IMR-90 (cell line): ENCODE results near the gene MAP3K5. TPM values are rescaled to one million over a fixed set of nuclear protein-coding genes. Genes with fewer than 3 reads are reported as not detected.

Experiments used
- ATAC-seq: fragments of 200-7000 bp; cut with Tn5 transposase; 2 replicates; pipeline ENCODE4 v1.9.1; 2020; ENCODE audit warnings: low read depth, mild to moderate bottlenecking, moderate library complexity
- BruUV-seq: library from RNA; stranded (reverse); fragments of 400-500 nt; replicated peaks from 2 replicates; lab custom pipeline; 2021; lab: Mats Ljungman, UMichigan
- CTCF ChIA-PET: fragments of 300-600 bp; formaldehyde crosslinking; extraction: SDS; loops from one replicate; lab custom pipeline; 2021; ENCODE audit warnings: antibody characterized with exemption; lab: Yijun Ruan, JAX
- POLR2A ChIA-PET: fragments of 300-600 bp; sonication (Branson Sonifier 250); formaldehyde crosslinking; loops from one replicate; lab custom pipeline; 2022; ENCODE audit warnings: antibody characterized with exemption; ENCODE audit not compliant: unreplicated experiment; lab: Charles Lee
- DNase-seq: peaks from one replicate; pipeline ENCODE4 v3.0.0; 2013
- H2AFZ ChIP-seq: replicated peaks from 2 replicates; pipeline ENCODE3; 2013; ENCODE audit warnings: low read length, mild to moderate bottlenecking; ENCODE audit not compliant: poor library complexity
- H2AK5ac ChIP-seq: 2 replicates; pipeline ENCODE4 v1.6.1; 2013; ENCODE audit warnings: low read depth, low read length, inconsistent platforms
- H2AK9ac ChIP-seq: replicated peaks from 2 replicates; pipeline ENCODE3; 2013; ENCODE audit warnings: mild to moderate bottlenecking, low read depth, low read length, moderate library complexity; ENCODE audit not compliant: poor library complexity
- H2BK120ac ChIP-seq: 2 replicates; pipeline ENCODE4 v1.6.1; 2013; ENCODE audit warnings: low read depth, low read length, inconsistent platforms
- H2BK15ac ChIP-seq: 3 replicates; pipeline ENCODE4 v1.6.1; 2013; ENCODE audit warnings: low read depth, low read length, inconsistent platforms
- H2BK20ac ChIP-seq: 2 replicates; pipeline ENCODE4 v1.6.1; 2013; ENCODE audit warnings: low read depth, mild to moderate bottlenecking, inconsistent platforms, low read length, moderate library complexity
- H2BK5ac ChIP-seq: 2 replicates; pipeline ENCODE4 v1.6.1; 2013; ENCODE audit warnings: mild to moderate bottlenecking, low read depth, low read length, inconsistent platforms; ENCODE audit not compliant: poor library complexity, severe bottlenecking
- H3K14ac ChIP-seq: replicated peaks from 2 replicates; pipeline ENCODE4 v1.6.1; 2013; ENCODE audit warnings: low read depth, low read length, inconsistent platforms
- H3K18ac ChIP-seq: 2 replicates; pipeline ENCODE4 v1.6.1; 2013; ENCODE audit warnings: low read depth, low read length, control low read depth
- H3K23ac ChIP-seq: 2 replicates; pipeline ENCODE4 v1.6.1; 2013; ENCODE audit warnings: low read depth, low read length, inconsistent platforms
- H3K27ac ChIP-seq: 2 replicates; pipeline ENCODE4 v1.5.1; 2013; ENCODE audit warnings: mild to moderate bottlenecking, control low read depth, low read length; ENCODE audit not compliant: insufficient read depth
- H3K27me3 ChIP-seq: 2 replicates; pipeline ENCODE4 v1.6.1; 2013; ENCODE audit warnings: low read length; ENCODE audit not compliant: control insufficient read depth, insufficient read depth
- H3K36me3 ChIP-seq: 2 replicates; pipeline ENCODE4 v1.6.1; 2013; ENCODE audit warnings: low read length, mixed read lengths; ENCODE audit not compliant: control insufficient read depth, insufficient read depth
- H3K4ac ChIP-seq: 2 replicates; pipeline ENCODE4 v1.6.1; 2013; ENCODE audit warnings: low read depth, low read length, inconsistent platforms
- H3K4me1 ChIP-seq: 2 replicates; pipeline ENCODE4 v1.6.1; 2013; ENCODE audit warnings: low read length, mixed read lengths; ENCODE audit not compliant: control insufficient read depth, insufficient read depth
- H3K4me2 ChIP-seq: 2 replicates; pipeline ENCODE4 v1.6.1; 2013; ENCODE audit warnings: low read depth, mild to moderate bottlenecking, control low read depth, low read length, moderate library complexity
- H3K4me3 ChIP-seq: 2 replicates; pipeline ENCODE4 v1.5.1; 2013; ENCODE audit warnings: low read depth, mild to moderate bottlenecking, control low read depth, low read length, moderate library complexity; ENCODE audit not compliant: insufficient read depth
- H3K56ac ChIP-seq: 2 replicates; pipeline ENCODE4 v1.6.1; 2013; ENCODE audit warnings: low read length, inconsistent platforms; ENCODE audit not compliant: insufficient read depth; ENCODE audit errors: extremely low read depth
- H3K79me1 ChIP-seq, 2 experiments: 2 replicates each; pipeline ENCODE4 v1.6.1; 2013; ENCODE audit warnings: low read length in 2 of 2, inconsistent platforms in 1 of 2, low read depth in 1 of 2
- H3K9ac ChIP-seq: 2 replicates; pipeline ENCODE4 v1.6.1; 2013; ENCODE audit warnings: low read depth, low read length, control low read depth
- H3K9me1 ChIP-seq: 2 replicates; pipeline ENCODE4 v1.6.1; 2013; ENCODE audit warnings: low read length, inconsistent platforms; ENCODE audit not compliant: insufficient read depth
- H3K9me3 ChIP-seq: 2 replicates; pipeline ENCODE4 v1.6.1; 2013; ENCODE audit warnings: low read length; ENCODE audit not compliant: control insufficient read depth, insufficient read depth
- H4K20me1 ChIP-seq: 2 replicates; pipeline ENCODE4 v1.6.1; 2013; ENCODE audit warnings: low read length, inconsistent platforms; ENCODE audit not compliant: insufficient read depth
- H4K5ac ChIP-seq: 2 replicates; pipeline ENCODE4 v1.6.1; 2013; ENCODE audit warnings: mild to moderate bottlenecking, low read depth, low read length, control low read depth
- H4K8ac ChIP-seq, 2 experiments: 2 replicates each; pipeline ENCODE4 v1.6.1; 2013; ENCODE audit warnings: low read depth in 2 of 2, low read length in 2 of 2, control low read depth in 1 of 2, inconsistent platforms in 1 of 2
- H4K91ac ChIP-seq: 2 replicates; pipeline ENCODE4 v1.6.1; 2013; ENCODE audit warnings: low read depth, low read length, inconsistent platforms; ENCODE audit not compliant: insufficient read depth
- BHLHE40 ChIP-seq: fragments of 150-350 bp; IDR thresholded peaks from 2 replicates; pipeline ENCODE4 v1.6.1; 2016; ENCODE audit warnings: mild to moderate bottlenecking, low read depth, low read length
- CEBPB ChIP-seq: IDR thresholded peaks from 2 replicates; pipeline ENCODE4 v1.6.1; 2012; ENCODE audit warnings: low read depth, low read length, improper control_type of control experiment
- CHD1 ChIP-seq: IDR thresholded peaks from 2 replicates; pipeline ENCODE4 v1.6.1; 2012; ENCODE audit warnings: low read depth, low read length, improper control_type of control experiment
- FOS ChIP-seq: fragments of 150-350 bp; IDR thresholded peaks from 2 replicates; pipeline ENCODE4 v1.6.1; 2016; ENCODE audit warnings: low read depth, low read length
- MXI1 ChIP-seq: IDR thresholded peaks from 2 replicates; pipeline ENCODE4 v1.6.1; 2012; ENCODE audit warnings: low read depth, mild to moderate bottlenecking, low read length, moderate library complexity, borderline replicate concordance
- NFE2L2 ChIP-seq: fragments of 150-350 bp; IDR thresholded peaks from 2 replicates; pipeline ENCODE4 v1.6.1; 2016; ENCODE audit warnings: low read depth, mild to moderate bottlenecking, low read length
- RCOR1 ChIP-seq: IDR thresholded peaks from 2 replicates; pipeline ENCODE4 v1.6.1; 2012; ENCODE audit warnings: mild to moderate bottlenecking, low read length, improper control_type of control experiment; ENCODE audit not compliant: insufficient replicate concordance
- RFX5 ChIP-seq: IDR thresholded peaks from 2 replicates; pipeline ENCODE4 v1.8.0; 2012; ENCODE audit warnings: low read depth, mild to moderate bottlenecking, low read length, moderate library complexity
- SMC3 ChIP-seq: fragments of 150-350 bp; IDR thresholded peaks from 2 replicates; pipeline ENCODE4 v1.6.1; 2016; ENCODE audit warnings: low read depth, mild to moderate bottlenecking, antibody characterized with exemption, low read length, moderate library complexity
- WGBS, 2 experiments: methylation state at CpG; one replicate each; pipeline versions ENCODE4 v1.1.5 to v1.1.7; 2013; ENCODE audit warnings: missing lambda C conversion rate in 2 of 2; ENCODE audit not compliant: insufficient read length in 1 of 2; ENCODE audit errors: extremely low coverage in 2 of 2; 5-methylcytosine and 5-hydroxymethylcytosine counted together
- dilution Hi-C: fragments of 300-500 bp; cut with HindIII; formaldehyde crosslinking; loops from one replicate; pipeline ENCODE4 v1.14.3; 2018; ENCODE audit warnings: low sequenced_read_pairs; ENCODE audit not compliant: unreplicated experiment
- in situ Hi-C: fragments of 300-500 bp; cut with MboI; formaldehyde crosslinking; loops from 3 replicates; pipeline ENCODE4 v1.14.3; 2019; ENCODE audit warnings: low sequenced_read_pairs, inconsistent platforms, mixed read lengths
- intact Hi-C: fragments of 100-400 bp; cut with micrococcal nuclease; formaldehyde crosslinking; loops from 2 replicates; pipeline ENCODE4 v1.10.0; 2022
- polyA plus RNA-seq, 3 experiments: library from polyadenylated mRNA; depleted of rRNA; stranded (reverse); fragments of >200 nt; gene quantifications; 2 replicates each; pipeline ENCODE4 v1.2.3, GENCODE V29; 2012; ENCODE audit warnings: low replicate concordance in 1 of 3
- total RNA-seq: library from RNA; depleted of rRNA; stranded (reverse); fragments of >200 nt; gene quantifications from 2 replicates; pipeline ENCODE4 v1.2.3, GENCODE V29; 2012
- TF ChIP-seq, protein P1 (sequence below): fragments of 150-350 bp; IDR thresholded peaks from 2 replicates; pipeline ENCODE4 v1.6.1; 2017; ENCODE audit warnings: mild to moderate bottlenecking, antibody characterized with exemption, low read length, low read depth
- TF ChIP-seq, protein P2 (sequence below): conservative IDR thresholded peaks from 2 replicates; pipeline ENCODE4 v1.5.1; 2012; ENCODE audit warnings: mild to moderate bottlenecking, low read depth, low read length, improper control_type of control experiment
- TF ChIP-seq, protein P3 (sequence below): fragments of 150-350 bp; IDR thresholded peaks from 2 replicates; pipeline ENCODE4 v1.6.1; 2016; ENCODE audit warnings: low read depth, mild to moderate bottlenecking, low read length, moderate library complexity, borderline replicate concordance

MAP3K5 gene
- total and polyA plus RNA-seq, 2 of the 4 experiments (the other 2 are of a cell fraction), result 5.4 to 17.6 TPM

DNA sequence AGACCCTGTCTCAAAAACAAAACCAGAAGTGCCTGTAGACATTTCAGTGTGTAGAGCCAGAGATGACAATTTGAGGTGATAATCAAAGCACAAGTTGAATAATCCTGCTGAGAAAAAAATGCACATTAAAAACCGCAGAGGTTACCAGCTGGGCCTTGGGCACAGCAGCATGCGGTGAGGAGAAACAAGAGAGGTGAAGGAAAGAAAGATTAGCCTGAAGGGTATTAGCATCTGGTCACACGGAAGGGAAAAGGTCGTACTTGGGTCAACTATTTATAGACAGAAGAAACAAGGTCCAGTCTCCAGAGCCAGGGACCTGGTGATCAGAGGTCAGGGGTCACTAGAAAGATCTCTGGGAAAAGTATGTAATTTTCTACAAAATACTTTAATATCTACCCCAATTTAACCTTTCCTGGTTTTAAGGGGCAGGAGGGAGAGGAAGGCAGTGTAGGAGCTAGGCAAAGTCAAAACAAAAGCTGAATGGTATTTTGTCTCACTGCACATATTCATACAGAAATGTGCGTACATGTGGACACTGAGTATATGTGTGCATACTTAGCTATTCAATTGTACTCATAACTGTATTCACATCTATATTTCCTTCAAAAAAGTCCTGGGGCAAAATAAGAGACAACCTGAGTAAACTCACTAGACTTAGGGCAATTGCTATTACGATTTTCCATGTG is 252.2 kb downstream of the MAP3K5 start:
- Histone ChIP-seq H3K4ac (no peak overlapping the region), H2BK15ac (no peak overlapping the region), H3K36me3 (no peaks in the 10 kb centered on the region), H3K56ac (no peak overlapping the region), H3K14ac (no peak overlapping the region), H4K5ac (no peak overlapping the region), H2BK120ac (no peak overlapping the region), H3K79me1 (no peaks in the 10 kb centered on the region), H3K27me3 (peaks cover 12% of the 10 kb centered on the region), H3K9me1 (no peaks in the 10 kb centered on the region), H2AK5ac (no peak overlapping the region), H4K8ac (no peak overlapping the region), H2BK5ac (no peak overlapping the region), H2AK9ac (no peak overlapping the region), H3K4me1 (no peaks in the 10 kb centered on the region), H3K27ac (no peak overlapping the region), H3K9me3 (no peaks in the 10 kb centered on the region), H2AFZ (no peak overlapping the region), H2BK20ac (no peak overlapping the region), H3K18ac (no peak overlapping the region), H3K4me2 (no peak overlapping the region), H3K9ac (no peak overlapping the region), H3K23ac (no peak overlapping the region), H4K91ac (no peak overlapping the region), H3K4me3 (no peak overlapping the region), H4K20me1 (no peaks in the 10 kb centered on the region)
- ChIA-PET POLR2A (no interaction called here), CTCF (no interaction called here)
- BruUV-seq, result no TSS peak
- intact Hi-C loops, result loop anchor here (10.0 kb wide), 1 partner anchor 185 kb away; no protein-coding TSS in a partner anchor
- WGBS, 2 experiments, result 41% methylated on average over 3 of the region's 6 CpGs; no CpG with 5 or more reads in 1 of the 2 experiments
- dilution Hi-C loops, result no loop called here
- TF ChIP-seq SMC3 (no peak), NFE2L2 (no peak), CEBPB (no peak), RCOR1 (no peak), FOS (no peak), MXI1 (no peak), RFX5 (no peak), BHLHE40 (no peak), CHD1 (no peak)
- TF ChIP-seq, protein P1, sequence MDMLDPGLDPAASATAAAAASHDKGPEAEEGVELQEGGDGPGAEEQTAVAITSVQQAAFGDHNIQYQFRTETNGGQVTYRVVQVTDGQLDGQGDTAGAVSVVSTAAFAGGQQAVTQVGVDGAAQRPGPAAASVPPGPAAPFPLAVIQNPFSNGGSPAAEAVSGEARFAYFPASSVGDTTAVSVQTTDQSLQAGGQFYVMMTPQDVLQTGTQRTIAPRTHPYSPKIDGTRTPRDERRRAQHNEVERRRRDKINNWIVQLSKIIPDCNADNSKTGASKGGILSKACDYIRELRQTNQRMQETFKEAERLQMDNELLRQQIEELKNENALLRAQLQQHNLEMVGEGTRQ, result no peak
- TF ChIP-seq, protein P2, sequence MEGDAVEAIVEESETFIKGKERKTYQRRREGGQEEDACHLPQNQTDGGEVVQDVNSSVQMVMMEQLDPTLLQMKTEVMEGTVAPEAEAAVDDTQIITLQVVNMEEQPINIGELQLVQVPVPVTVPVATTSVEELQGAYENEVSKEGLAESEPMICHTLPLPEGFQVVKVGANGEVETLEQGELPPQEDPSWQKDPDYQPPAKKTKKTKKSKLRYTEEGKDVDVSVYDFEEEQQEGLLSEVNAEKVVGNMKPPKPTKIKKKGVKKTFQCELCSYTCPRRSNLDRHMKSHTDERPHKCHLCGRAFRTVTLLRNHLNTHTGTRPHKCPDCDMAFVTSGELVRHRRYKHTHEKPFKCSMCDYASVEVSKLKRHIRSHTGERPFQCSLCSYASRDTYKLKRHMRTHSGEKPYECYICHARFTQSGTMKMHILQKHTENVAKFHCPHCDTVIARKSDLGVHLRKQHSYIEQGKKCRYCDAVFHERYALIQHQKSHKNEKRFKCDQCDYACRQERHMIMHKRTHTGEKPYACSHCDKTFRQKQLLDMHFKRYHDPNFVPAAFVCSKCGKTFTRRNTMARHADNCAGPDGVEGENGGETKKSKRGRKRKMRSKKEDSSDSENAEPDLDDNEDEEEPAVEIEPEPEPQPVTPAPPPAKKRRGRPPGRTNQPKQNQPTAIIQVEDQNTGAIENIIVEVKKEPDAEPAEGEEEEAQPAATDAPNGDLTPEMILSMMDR, result no peak
- TF ChIP-seq, protein P3, sequence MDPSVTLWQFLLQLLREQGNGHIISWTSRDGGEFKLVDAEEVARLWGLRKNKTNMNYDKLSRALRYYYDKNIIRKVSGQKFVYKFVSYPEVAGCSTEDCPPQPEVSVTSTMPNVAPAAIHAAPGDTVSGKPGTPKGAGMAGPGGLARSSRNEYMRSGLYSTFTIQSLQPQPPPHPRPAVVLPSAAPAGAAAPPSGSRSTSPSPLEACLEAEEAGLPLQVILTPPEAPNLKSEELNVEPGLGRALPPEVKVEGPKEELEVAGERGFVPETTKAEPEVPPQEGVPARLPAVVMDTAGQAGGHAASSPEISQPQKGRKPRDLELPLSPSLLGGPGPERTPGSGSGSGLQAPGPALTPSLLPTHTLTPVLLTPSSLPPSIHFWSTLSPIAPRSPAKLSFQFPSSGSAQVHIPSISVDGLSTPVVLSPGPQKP, result no peak
- ATAC-seq, result no peak
- no peak for DNase-seq
- in situ Hi-C loops, result loop anchor here (25.0 kb wide), 1 partner anchor 1078 kb away; no protein-coding TSS in a partner anchor
